IMR-90 (cell line): ENCODE results near the gene ADAMTS3. TPM values are rescaled to one million over a fixed set of nuclear protein-coding genes. Genes with fewer than 3 reads are reported as not detected.

Experiments
- ATAC-seq: fragments of 200-7000 bp; cut with Tn5 transposase; 2 replicates; pipeline ENCODE4 v1.9.1; 2020; ENCODE audit warnings: low read depth, mild to moderate bottlenecking, moderate library complexity
- BruUV-seq: library from RNA; stranded (reverse); fragments of 400-500 nt; replicated peaks from 2 replicates; lab custom pipeline; 2021; lab: Mats Ljungman, UMichigan
- CTCF ChIA-PET: fragments of 300-600 bp; formaldehyde crosslinking; extraction: SDS; loops from one replicate; lab custom pipeline; 2021; ENCODE audit warnings: antibody characterized with exemption; lab: Yijun Ruan, JAX
- POLR2A ChIA-PET: fragments of 300-600 bp; sonication (Branson Sonifier 250); formaldehyde crosslinking; loops from one replicate; lab custom pipeline; 2022; ENCODE audit warnings: antibody characterized with exemption; ENCODE audit not compliant: unreplicated experiment; lab: Charles Lee
- DNase-seq: peaks from one replicate; pipeline ENCODE4 v3.0.0; 2013
- H2AFZ ChIP-seq: replicated peaks from 2 replicates; pipeline ENCODE3; 2013; ENCODE audit warnings: low read length, mild to moderate bottlenecking; ENCODE audit not compliant: poor library complexity
- H2AK5ac ChIP-seq: 2 replicates; pipeline ENCODE4 v1.6.1; 2013; ENCODE audit warnings: low read depth, low read length, inconsistent platforms
- H2AK9ac ChIP-seq: replicated peaks from 2 replicates; pipeline ENCODE3; 2013; ENCODE audit warnings: mild to moderate bottlenecking, low read depth, low read length, moderate library complexity; ENCODE audit not compliant: poor library complexity
- H2BK120ac ChIP-seq: 2 replicates; pipeline ENCODE4 v1.6.1; 2013; ENCODE audit warnings: low read depth, low read length, inconsistent platforms
- H2BK15ac ChIP-seq: 3 replicates; pipeline ENCODE4 v1.6.1; 2013; ENCODE audit warnings: low read depth, low read length, inconsistent platforms
- H2BK20ac ChIP-seq: 2 replicates; pipeline ENCODE4 v1.6.1; 2013; ENCODE audit warnings: low read depth, mild to moderate bottlenecking, inconsistent platforms, low read length, moderate library complexity
- H2BK5ac ChIP-seq: 2 replicates; pipeline ENCODE4 v1.6.1; 2013; ENCODE audit warnings: mild to moderate bottlenecking, low read depth, low read length, inconsistent platforms; ENCODE audit not compliant: poor library complexity, severe bottlenecking
- H3K14ac ChIP-seq: replicated peaks from 2 replicates; pipeline ENCODE4 v1.6.1; 2013; ENCODE audit warnings: low read depth, low read length, inconsistent platforms
- H3K18ac ChIP-seq: 2 replicates; pipeline ENCODE4 v1.6.1; 2013; ENCODE audit warnings: low read depth, low read length, control low read depth
- H3K23ac ChIP-seq: 2 replicates; pipeline ENCODE4 v1.6.1; 2013; ENCODE audit warnings: low read depth, low read length, inconsistent platforms
- H3K27ac ChIP-seq: 2 replicates; pipeline ENCODE4 v1.5.1; 2013; ENCODE audit warnings: mild to moderate bottlenecking, control low read depth, low read length; ENCODE audit not compliant: insufficient read depth
- H3K27me3 ChIP-seq: 2 replicates; pipeline ENCODE4 v1.6.1; 2013; ENCODE audit warnings: low read length; ENCODE audit not compliant: control insufficient read depth, insufficient read depth
- H3K36me3 ChIP-seq: 2 replicates; pipeline ENCODE4 v1.6.1; 2013; ENCODE audit warnings: low read length, mixed read lengths; ENCODE audit not compliant: control insufficient read depth, insufficient read depth
- H3K4ac ChIP-seq: 2 replicates; pipeline ENCODE4 v1.6.1; 2013; ENCODE audit warnings: low read depth, low read length, inconsistent platforms
- H3K4me1 ChIP-seq: 2 replicates; pipeline ENCODE4 v1.6.1; 2013; ENCODE audit warnings: low read length, mixed read lengths; ENCODE audit not compliant: control insufficient read depth, insufficient read depth
- H3K4me2 ChIP-seq: 2 replicates; pipeline ENCODE4 v1.6.1; 2013; ENCODE audit warnings: low read depth, mild to moderate bottlenecking, control low read depth, low read length, moderate library complexity
- H3K4me3 ChIP-seq: 2 replicates; pipeline ENCODE4 v1.5.1; 2013; ENCODE audit warnings: low read depth, mild to moderate bottlenecking, control low read depth, low read length, moderate library complexity; ENCODE audit not compliant: insufficient read depth
- H3K56ac ChIP-seq: 2 replicates; pipeline ENCODE4 v1.6.1; 2013; ENCODE audit warnings: low read length, inconsistent platforms; ENCODE audit not compliant: insufficient read depth; ENCODE audit errors: extremely low read depth
- H3K79me1 ChIP-seq, 2 experiments: 2 replicates each; pipeline ENCODE4 v1.6.1; 2013; ENCODE audit warnings: low read length in 2 of 2, inconsistent platforms in 1 of 2, low read depth in 1 of 2
- H3K9ac ChIP-seq: 2 replicates; pipeline ENCODE4 v1.6.1; 2013; ENCODE audit warnings: low read depth, low read length, control low read depth
- H3K9me1 ChIP-seq: 2 replicates; pipeline ENCODE4 v1.6.1; 2013; ENCODE audit warnings: low read length, inconsistent platforms; ENCODE audit not compliant: insufficient read depth
- H3K9me3 ChIP-seq: 2 replicates; pipeline ENCODE4 v1.6.1; 2013; ENCODE audit warnings: low read length; ENCODE audit not compliant: control insufficient read depth, insufficient read depth
- H4K20me1 ChIP-seq: 2 replicates; pipeline ENCODE4 v1.6.1; 2013; ENCODE audit warnings: low read length, inconsistent platforms; ENCODE audit not compliant: insufficient read depth
- H4K5ac ChIP-seq: 2 replicates; pipeline ENCODE4 v1.6.1; 2013; ENCODE audit warnings: mild to moderate bottlenecking, low read depth, low read length, control low read depth
- H4K8ac ChIP-seq, 2 experiments: 2 replicates each; pipeline ENCODE4 v1.6.1; 2013; ENCODE audit warnings: low read depth in 2 of 2, low read length in 2 of 2, control low read depth in 1 of 2, inconsistent platforms in 1 of 2
- H4K91ac ChIP-seq: 2 replicates; pipeline ENCODE4 v1.6.1; 2013; ENCODE audit warnings: low read depth, low read length, inconsistent platforms; ENCODE audit not compliant: insufficient read depth
- CEBPB ChIP-seq: IDR thresholded peaks from 2 replicates; pipeline ENCODE4 v1.6.1; 2012; ENCODE audit warnings: low read depth, low read length, improper control_type of control experiment
- MAFK ChIP-seq: IDR thresholded peaks from 2 replicates; pipeline ENCODE4 v1.6.1; 2012; ENCODE audit warnings: low read depth, low read length, improper control_type of control experiment
- RCOR1 ChIP-seq: IDR thresholded peaks from 2 replicates; pipeline ENCODE4 v1.6.1; 2012; ENCODE audit warnings: mild to moderate bottlenecking, low read length, improper control_type of control experiment; ENCODE audit not compliant: insufficient replicate concordance
- SMC3 ChIP-seq: fragments of 150-350 bp; IDR thresholded peaks from 2 replicates; pipeline ENCODE4 v1.6.1; 2016; ENCODE audit warnings: low read depth, mild to moderate bottlenecking, antibody characterized with exemption, low read length, moderate library complexity
- dilution Hi-C: fragments of 300-500 bp; cut with HindIII; formaldehyde crosslinking; loops from one replicate; pipeline ENCODE4 v1.14.3; 2018; ENCODE audit warnings: low sequenced_read_pairs; ENCODE audit not compliant: unreplicated experiment
- in situ Hi-C: fragments of 300-500 bp; cut with MboI; formaldehyde crosslinking; loops from 3 replicates; pipeline ENCODE4 v1.14.3; 2019; ENCODE audit warnings: low sequenced_read_pairs, inconsistent platforms, mixed read lengths
- intact Hi-C: fragments of 100-400 bp; cut with micrococcal nuclease; formaldehyde crosslinking; loops from 2 replicates; pipeline ENCODE4 v1.10.0; 2022
- polyA plus RNA-seq, 3 experiments: library from polyadenylated mRNA; depleted of rRNA; stranded (reverse); fragments of >200 nt; gene quantifications; 2 replicates each; pipeline ENCODE4 v1.2.3, GENCODE V29; 2012; ENCODE audit warnings: low replicate concordance in 1 of 3
- total RNA-seq: library from RNA; depleted of rRNA; stranded (reverse); fragments of >200 nt; gene quantifications from 2 replicates; pipeline ENCODE4 v1.2.3, GENCODE V29; 2012
- TF ChIP-seq, protein P1 (sequence below): conservative IDR thresholded peaks from 2 replicates; pipeline ENCODE4 v1.5.1; 2012; ENCODE audit warnings: mild to moderate bottlenecking, low read depth, low read length, improper control_type of control experiment

Gene ADAMTS3
- total and polyA plus RNA-seq, 2 of the 4 experiments (the other 2 are of a cell fraction), result 0.68 to 2.9 TPM

DNA sequence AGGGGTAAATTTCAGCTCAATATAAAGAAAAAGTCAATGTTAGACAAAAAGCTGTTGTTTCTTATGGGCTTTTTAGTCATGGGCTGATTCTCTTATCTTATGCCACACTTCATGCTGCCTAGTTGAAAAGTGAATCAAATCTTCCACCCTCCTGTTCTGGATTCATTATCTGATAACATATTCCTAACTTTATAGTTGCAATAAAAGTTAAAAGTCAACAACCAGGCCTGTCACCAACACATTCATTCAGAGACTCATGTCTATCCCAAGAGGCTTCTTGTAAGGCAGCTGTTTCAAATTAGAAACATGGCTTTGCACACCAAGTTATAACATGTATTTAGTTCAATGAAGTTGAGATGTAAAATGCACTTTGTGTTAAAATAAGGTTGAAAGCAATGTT is 243.8 kb downstream of the ADAMTS3 start:
- no peaks in the 10 kb centered on the region for H3K36me3 ChIP-seq
- ChIA-PET POLR2A (interaction anchor here (0.6 kb wide), 1 partner anchor 1380 kb away, joined by 4 read pairs; no protein-coding TSS in a partner anchor), CTCF (interaction anchor here (2.0 to 2.3 kb wide), 3 partner anchors 11 to 146 kb away, joined by 4 to 10 read pairs (median 8); no protein-coding TSS in a partner anchor)
- H3K9ac ChIP-seq, result no peak overlapping the region
- H3K18ac ChIP-seq, result no peak overlapping the region
- no peak overlapping the region for H2BK20ac ChIP-seq
- H3K4me3 ChIP-seq, result no peak overlapping the region
- H3K79me1 ChIP-seq, result no peaks in the 10 kb centered on the region
- intact Hi-C loops, result loop anchor here (10.0 kb wide), 1 partner anchor 700 kb away; no protein-coding TSS in a partner anchor
- TF ChIP-seq SMC3 (no peak), MAFK (no peak), CEBPB (no peak), RCOR1 (no peak)
- TF ChIP-seq, protein P1, sequence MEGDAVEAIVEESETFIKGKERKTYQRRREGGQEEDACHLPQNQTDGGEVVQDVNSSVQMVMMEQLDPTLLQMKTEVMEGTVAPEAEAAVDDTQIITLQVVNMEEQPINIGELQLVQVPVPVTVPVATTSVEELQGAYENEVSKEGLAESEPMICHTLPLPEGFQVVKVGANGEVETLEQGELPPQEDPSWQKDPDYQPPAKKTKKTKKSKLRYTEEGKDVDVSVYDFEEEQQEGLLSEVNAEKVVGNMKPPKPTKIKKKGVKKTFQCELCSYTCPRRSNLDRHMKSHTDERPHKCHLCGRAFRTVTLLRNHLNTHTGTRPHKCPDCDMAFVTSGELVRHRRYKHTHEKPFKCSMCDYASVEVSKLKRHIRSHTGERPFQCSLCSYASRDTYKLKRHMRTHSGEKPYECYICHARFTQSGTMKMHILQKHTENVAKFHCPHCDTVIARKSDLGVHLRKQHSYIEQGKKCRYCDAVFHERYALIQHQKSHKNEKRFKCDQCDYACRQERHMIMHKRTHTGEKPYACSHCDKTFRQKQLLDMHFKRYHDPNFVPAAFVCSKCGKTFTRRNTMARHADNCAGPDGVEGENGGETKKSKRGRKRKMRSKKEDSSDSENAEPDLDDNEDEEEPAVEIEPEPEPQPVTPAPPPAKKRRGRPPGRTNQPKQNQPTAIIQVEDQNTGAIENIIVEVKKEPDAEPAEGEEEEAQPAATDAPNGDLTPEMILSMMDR, result no peak
- H3K14ac ChIP-seq, result no peak overlapping the region
- H3K27ac ChIP-seq, result no peak overlapping the region
- no peak overlapping the region for H4K5ac ChIP-seq
- H2AK5ac ChIP-seq, result no peak overlapping the region
- H2AFZ ChIP-seq, result no peak overlapping the region
- H2BK120ac ChIP-seq, result no peak overlapping the region
- no peak overlapping the region for H4K91ac ChIP-seq
- no peak overlapping the region for H3K4ac ChIP-seq
- no peak overlapping the region for H3K4me2 ChIP-seq
- H3K27me3 ChIP-seq, result 0 out of 2 replicates have a peak, but pooled peaks cover 2% of the 10 kb centered on the region
- no peak overlapping the region for H2AK9ac ChIP-seq
- H2BK5ac ChIP-seq, result no peak overlapping the region
- dilution Hi-C loops, result no loop called here
- ATAC-seq (no peak), DNase-seq (no peak)
- H3K56ac ChIP-seq, result no peak overlapping the region
- H4K8ac ChIP-seq, result no peak overlapping the region
- in situ Hi-C loops, result loop anchor here (5.0 kb wide), 1 partner anchor 142 kb away; no protein-coding TSS in a partner anchor
- no peak overlapping the region for H2BK15ac ChIP-seq
- H3K9me1 ChIP-seq, result no peaks in the 10 kb centered on the region
- H4K20me1 ChIP-seq, result no peaks in the 10 kb centered on the region
- no peaks in the 10 kb centered on the region for H3K4me1 ChIP-seq
- no TSS peak for BruUV-seq
- H3K23ac ChIP-seq, result no peak overlapping the region
- no peaks in the 10 kb centered on the region for H3K9me3 ChIP-seq
